Hematopoietic multipotent progenitor cell treated with erythropoietin and hydrocortisone succinate and interleukin-3 and kit ligand, for 15 days (in vitro differentiated cells): Measurements from ENCODE around the gene BEAN1.

Experiments
- DNase-seq: peaks from one replicate; pipeline ENCODE4 v3.0.0-alpha.2; 2015; ENCODE audit warnings: low spot score

The BEAN1 gene

GRCh38 chr16:66395806-66396555, 31.1 kb upstream of the BEAN1 start:
- DNase-seq = no peak

GRCh38 chr16:66397736-66398433, 29.2 kb upstream of the BEAN1 start:
- DNase-seq = no peak

GRCh38 chr16:66399031-66399430, 28.1 kb upstream of the BEAN1 start:
- no peak for DNase-seq

- DNase-seq = no peak
These were observed 27.2 kb upstream of the BEAN1 start for GRCh38 chr16:66399930-66400329.

GRCh38 chr16:66400503-66401380, 26.4 kb upstream of the BEAN1 start:
- DNase-seq = no peak

- no peak for DNase-seq
These were observed 25.5 kb upstream of the BEAN1 start for GRCh38 chr16:66401610-66402009.

- DNase-seq = no peak
These were observed 24.9 kb upstream of the BEAN1 start for GRCh38 chr16:66402166-66402565.

- DNase-seq = no peak
These were observed 24.4 kb upstream of the BEAN1 start for GRCh38 chr16:66402591-66403230.

GRCh38 chr16:66403531-66404145, 23.5 kb upstream of the BEAN1 start:
- no peak for DNase-seq

GRCh38 chr16:66405057-66405783, 21.9 kb upstream of the BEAN1 start:
- no peak for DNase-seq

GRCh38 chr16:66406534-66407221, 20.4 kb upstream of the BEAN1 start:
- DNase-seq = peak; percentile 74

GRCh38 chr16:66408163-66409048, 18.7 kb upstream of the BEAN1 start:
- DNase-seq = no peak

- DNase-seq = no peak
These were observed 17.9 kb upstream of the BEAN1 start for GRCh38 chr16:66409156-66409555.

- DNase-seq = no peak
These were observed 14.9 kb upstream of the BEAN1 start for GRCh38 chr16:66412182-66412581.

- no peak for DNase-seq
These were observed 12.2 kb upstream of the BEAN1 start for GRCh38 chr16:66414891-66415290.

GRCh38 chr16:66416136-66416535, 11.0 kb upstream of the BEAN1 start:
- no peak for DNase-seq

- no peak for DNase-seq
These were observed 10.0 kb upstream of the BEAN1 start for GRCh38 chr16:66416939-66417700.

GRCh38 chr16:66418165-66418962, 8.7 kb upstream of the BEAN1 start:
- no peak for DNase-seq
